ENCODE results near the gene ASTN2. TPM values are rescaled to one million over a fixed set of nuclear protein-coding genes. Genes with fewer than 3 reads are reported as not detected.

ASTN2 gene
- total RNA-seq, 4 donors from 2014 or later, result 3.3 to 10.2 (median 6.3) TPM

GRCh38 chr9:116644091-116644688 lies 770.7 kb downstream of the ASTN2 start:
- no peaks in the 10 kb centered on the region for H3K9me3 ChIP-seq
- no peaks in the 10 kb centered on the region for H3K27me3 ChIP-seq
- H3K4me1 ChIP-seq, result no peaks in the 10 kb centered on the region
- no peak for DNase-seq
- H3K27ac ChIP-seq, result no peak overlapping the region
- no peak overlapping the region for H3K4me3 ChIP-seq
- TF ChIP-seq CTCF (IDR thresholded peaks at IDR 0.05) (no peak), POLR2A (IDR thresholded peaks at IDR 0.05) (no peak)
- H3K36me3 ChIP-seq, result no peaks in the 10 kb centered on the region

GRCh38 chr9:116643691-116644090 lies 771.2 kb downstream of the ASTN2 start:
- Histone ChIP-seq H3K27ac (no peak overlapping the region), H3K36me3 (no peaks in the 10 kb centered on the region), H3K27me3 (no peaks in the 10 kb centered on the region), H3K9me3 (no peaks in the 10 kb centered on the region), H3K4me3 (no peak overlapping the region), H3K4me1 (no peaks in the 10 kb centered on the region)
- TF ChIP-seq CTCF (IDR thresholded peaks at IDR 0.05), result no peak
- TF ChIP-seq POLR2A (IDR thresholded peaks at IDR 0.05), result no peak
- no peak for DNase-seq

GRCh38 chr9:116641292-116642059 lies 773.4 kb downstream of the ASTN2 start:
- Histone ChIP-seq H3K27ac (no peak overlapping the region), H3K4me3 (no peak overlapping the region), H3K4me1 (no peaks in the 10 kb centered on the region), H3K36me3 (no peaks in the 10 kb centered on the region), H3K27me3 (no peaks in the 10 kb centered on the region), H3K9me3 (no peaks in the 10 kb centered on the region)
- TF ChIP-seq CTCF (IDR thresholded peaks at IDR 0.05), result no peak
- no peak for TF ChIP-seq POLR2A (IDR thresholded peaks at IDR 0.05)
- no peak for DNase-seq

- no peak for DNase-seq
These were observed 775.6 kb downstream of the ASTN2 start for GRCh38 chr9:116639251-116639741.

GRCh38 chr9:116635908-116636307 lies 778.9 kb downstream of the ASTN2 start:
- Histone ChIP-seq H3K9me3 (no peaks in the 10 kb centered on the region), H3K27ac (no peak overlapping the region)
- DNase-seq, result no peak

More at GRCh38 chr9:116639251-116639741, 775.6 kb downstream of the ASTN2 start:
- no peak for TF ChIP-seq CTCF (IDR thresholded peaks at IDR 0.05)
- TF ChIP-seq POLR2A (IDR thresholded peaks at IDR 0.05), result no peak
- Histone ChIP-seq H3K4me1 (no peaks in the 10 kb centered on the region), H3K27me3 (no peaks in the 10 kb centered on the region), H3K27ac (no peak overlapping the region), H3K9me3 (no peaks in the 10 kb centered on the region), H3K4me3 (no peak overlapping the region), H3K36me3 (no peaks in the 10 kb centered on the region)

More at GRCh38 chr9:116635908-116636307, 778.9 kb downstream of the ASTN2 start:
- no peak for TF ChIP-seq POLR2A (IDR thresholded peaks at IDR 0.05)
- no peak for TF ChIP-seq CTCF (IDR thresholded peaks at IDR 0.05)
- H3K27me3 ChIP-seq, result no peaks in the 10 kb centered on the region
- no peak overlapping the region for H3K4me3 ChIP-seq
- H3K36me3 ChIP-seq, result no peaks in the 10 kb centered on the region
- H3K4me1 ChIP-seq, result no peaks in the 10 kb centered on the region

All from Peyer's patch (tissue), 4 donors.